ENCODE data around the gene UVSSA.
"Not testable (repeated sequence)": the region's sequence is repeated elsewhere in the genome, so short reads cannot be mapped to it uniquely, and the experiment has no call there.

UVSSA gene

GRCh38 chr4:1331591-1332353 is 15.2 kb upstream of the UVSSA start:
- DNase-seq: no peak

DNA sequence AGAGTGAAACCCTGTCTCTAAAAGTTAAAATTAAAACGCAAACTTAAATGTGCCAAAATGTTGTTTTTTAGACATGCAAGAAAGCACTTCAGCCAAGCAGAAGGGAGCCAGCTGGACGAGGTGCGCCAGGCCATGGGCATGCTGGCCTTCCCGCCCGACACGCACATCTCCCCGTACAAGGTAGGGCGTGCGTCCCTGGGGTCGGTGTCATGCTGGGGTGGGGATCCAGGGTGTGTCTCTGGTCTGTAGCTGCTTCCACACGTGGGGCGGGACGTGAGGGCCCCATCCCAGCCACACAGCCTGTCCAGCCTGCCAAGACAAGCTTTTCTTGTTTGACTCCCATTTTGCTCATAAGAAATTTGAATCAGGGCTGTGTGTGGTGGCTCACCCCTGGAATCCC is 14.3 kb upstream of the UVSSA start:
- no peak for DNase-seq

- no peak for DNase-seq
Observed at GRCh38 chr4:1333256-1333655, 13.8 kb upstream of the UVSSA start.

- DNase-seq: not testable (repeated sequence)
Observed at GRCh38 chr4:1333851-1334578, 13.0 kb upstream of the UVSSA start.

- no peak for DNase-seq
Observed at GRCh38 chr4:1334579-1334895, 12.5 kb upstream of the UVSSA start.

- not testable (repeated sequence) for DNase-seq
Observed at GRCh38 chr4:1335193-1335883, 11.7 kb upstream of the UVSSA start.

DNA sequence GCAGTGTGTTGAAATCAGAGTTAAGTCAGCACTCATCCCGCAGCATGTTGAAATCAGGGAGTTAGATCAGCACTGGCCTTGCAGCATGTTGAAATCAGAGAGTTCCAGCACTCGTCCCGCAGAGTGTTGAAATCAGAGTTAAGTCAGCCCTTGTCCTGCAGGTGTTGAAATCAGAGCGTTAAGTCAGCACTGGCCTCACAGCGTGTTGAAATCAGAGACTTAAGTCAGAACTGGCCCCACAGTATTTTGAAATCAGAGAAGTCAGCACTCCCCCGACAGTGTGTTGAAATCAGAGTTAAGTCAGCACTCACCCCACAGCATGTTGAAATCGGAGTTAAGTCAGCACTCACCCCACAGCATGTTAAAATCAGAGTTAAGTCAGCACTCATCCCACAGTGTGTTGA is 10.9 kb upstream of the UVSSA start:
- no peak for DNase-seq

- peak in 1 of 4 experiments; percentile 43 for DNase-seq
Observed at GRCh38 chr4:1337376-1337831, 9.6 kb upstream of the UVSSA start.

DNA sequence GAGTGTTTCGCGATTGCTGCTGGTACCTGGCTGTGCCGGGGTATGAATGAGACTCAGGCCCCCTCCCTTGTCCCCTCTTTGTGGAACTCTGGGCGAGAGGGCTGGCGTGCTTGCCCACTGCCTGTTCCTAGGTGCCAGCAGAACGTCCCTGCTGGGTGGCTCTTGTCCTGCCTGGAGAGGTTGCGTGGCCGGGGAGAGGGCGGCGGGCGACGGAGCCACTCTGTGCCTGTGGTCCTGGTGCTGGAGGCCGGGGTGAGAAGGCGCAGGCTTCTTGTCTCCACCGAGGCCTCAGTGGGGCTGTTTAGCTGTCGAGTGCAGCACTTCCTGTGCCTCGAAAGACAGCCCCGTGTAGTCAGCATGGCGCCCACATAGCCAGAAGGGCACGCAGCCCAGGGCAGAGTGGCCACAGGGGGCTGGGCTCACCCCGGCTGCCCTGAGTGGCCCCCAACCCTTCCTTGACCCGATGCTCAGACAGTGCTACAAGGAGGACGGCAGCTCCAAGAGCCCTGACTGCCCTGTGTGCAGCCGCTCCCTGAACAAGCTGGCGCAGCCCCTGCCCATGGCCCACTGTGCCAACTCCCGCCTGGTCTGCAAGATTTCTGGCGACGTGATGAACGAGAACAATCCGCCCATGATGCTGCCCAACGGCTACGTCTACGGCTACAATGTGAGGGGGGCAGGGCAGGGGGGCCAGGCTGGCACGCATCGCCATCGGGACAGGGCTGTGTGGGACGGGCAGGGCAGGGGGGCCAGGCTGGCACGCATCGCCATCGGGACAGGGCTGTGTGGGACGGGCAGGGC is 8.9 kb upstream of the UVSSA start:
- no peak for DNase-seq

GRCh38 chr4:1338752-1339414 is 8.1 kb upstream of the UVSSA start:
- DNase-seq: no peak

- DNase-seq: no peak
Observed at GRCh38 chr4:1339489-1339888, 7.5 kb upstream of the UVSSA start.

DNA sequence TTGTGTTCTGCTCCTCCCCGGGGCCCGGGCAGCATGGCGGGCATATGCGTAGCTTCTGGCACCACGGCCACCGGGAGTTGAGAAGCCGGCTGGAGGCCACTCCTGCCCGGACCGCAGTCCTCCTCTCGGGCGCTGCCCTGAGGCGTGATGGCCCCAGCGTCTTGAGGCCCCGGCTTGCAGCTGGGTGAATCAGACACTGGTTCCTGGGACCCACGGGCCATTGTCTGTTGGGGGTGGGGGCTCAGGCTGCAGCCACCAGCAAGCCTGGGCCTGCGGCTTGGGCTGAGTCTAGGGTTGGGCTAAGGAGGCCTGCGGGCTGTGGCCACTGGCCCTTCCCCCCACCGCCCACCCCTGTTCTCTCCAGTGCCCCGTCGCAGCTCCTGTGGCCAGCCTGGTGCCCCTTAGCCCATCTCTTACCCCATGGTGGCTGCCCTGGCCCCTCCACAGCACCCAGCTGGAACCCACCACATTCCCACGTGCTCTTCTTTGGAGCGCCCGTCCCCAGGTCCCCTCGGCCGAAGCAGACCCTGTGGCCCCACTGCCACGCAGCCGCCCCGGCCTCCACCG is 6.7 kb upstream of the UVSSA start:
- no peak for DNase-seq

GRCh38 chr4:1340861-1341260 is 6.1 kb upstream of the UVSSA start:
- no peak for DNase-seq

DNA sequence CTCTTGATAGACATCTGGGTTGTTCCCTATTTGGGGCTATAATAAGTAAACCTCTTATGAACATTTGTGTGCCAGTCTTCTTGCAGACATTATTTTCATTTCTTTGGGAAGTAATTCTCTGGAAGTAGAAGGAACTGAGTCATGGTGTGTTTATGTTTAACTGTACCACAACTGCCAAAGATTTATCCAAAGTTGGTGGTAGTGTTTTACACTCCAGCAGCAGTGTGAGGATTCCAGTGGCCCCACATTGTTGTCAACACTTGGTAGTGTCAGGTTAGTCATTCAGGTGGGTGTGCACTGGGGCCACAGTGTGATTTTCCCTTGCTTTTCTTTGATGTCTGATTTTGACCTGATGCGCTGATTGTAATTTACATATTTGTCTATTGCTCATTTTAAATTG is 5.0 kb upstream of the UVSSA start:
- no peak for DNase-seq

DNA sequence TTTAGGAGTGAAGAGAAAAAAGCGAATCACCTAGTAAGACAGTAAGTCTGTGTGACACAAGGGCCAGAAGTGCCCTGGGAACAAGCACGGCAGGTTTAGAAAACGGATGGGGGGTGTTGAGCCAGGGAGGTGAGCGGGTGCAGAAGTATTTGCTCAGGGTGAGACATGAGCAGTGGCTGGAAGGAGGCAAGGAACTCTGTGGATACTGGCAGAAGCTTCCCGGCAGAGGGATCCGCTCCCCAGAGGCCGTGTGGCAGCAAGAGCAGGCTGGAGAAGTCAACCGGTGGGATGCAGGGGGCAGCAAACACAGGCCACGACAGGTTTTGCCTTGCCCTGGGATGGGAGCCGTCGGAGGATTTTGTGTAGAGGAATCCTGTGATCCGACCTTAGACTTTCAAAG is 2.3 kb upstream of the UVSSA start:
- DNase-seq: no peak

DNA sequence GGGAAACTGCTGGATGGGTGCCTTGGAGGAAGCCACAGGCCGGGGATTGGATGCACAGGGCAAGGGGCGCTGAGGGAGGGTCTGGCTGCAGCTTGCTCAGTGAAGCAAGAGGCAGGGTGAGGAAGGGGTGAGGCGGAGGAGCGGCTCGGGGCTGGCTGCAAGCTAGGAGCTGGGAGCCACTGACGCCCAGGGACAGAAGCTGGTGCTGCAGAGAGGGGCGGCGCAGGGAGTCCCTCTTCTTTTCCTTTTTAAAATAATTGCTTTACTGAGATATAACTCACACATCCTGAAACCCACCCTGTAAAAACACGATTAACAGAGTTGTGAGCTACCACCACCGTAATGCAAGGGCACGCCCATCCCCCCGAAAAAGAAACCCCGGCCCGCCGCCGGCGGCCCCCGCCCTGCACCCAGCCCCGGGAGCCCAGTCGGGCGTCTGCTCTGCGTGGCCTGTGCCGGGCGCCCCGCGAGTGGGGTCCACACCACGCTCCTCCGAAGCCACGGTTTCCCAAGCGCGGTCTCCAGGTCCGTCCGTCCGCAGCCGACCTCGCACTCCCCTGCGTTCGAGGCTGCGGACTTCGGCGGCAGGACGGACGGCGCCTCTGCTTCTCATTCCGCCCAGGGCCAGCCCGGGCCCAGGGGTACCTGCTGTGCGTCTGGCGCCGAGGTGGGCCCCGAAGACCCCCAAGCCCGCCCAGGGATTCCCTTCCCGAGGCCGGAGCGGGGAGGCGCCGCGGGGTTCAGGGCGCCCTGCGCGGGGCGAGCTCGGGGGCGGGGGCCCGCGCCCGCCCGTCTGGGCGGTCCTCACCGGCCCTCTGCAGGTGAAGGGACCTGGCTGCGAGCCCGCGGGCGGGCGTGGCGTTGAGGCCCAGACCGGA is 866 bp upstream of the UVSSA start:
- DNase-seq: peak in 3 of 4 experiments; percentile 17 to 58 (median 49)

DNA sequence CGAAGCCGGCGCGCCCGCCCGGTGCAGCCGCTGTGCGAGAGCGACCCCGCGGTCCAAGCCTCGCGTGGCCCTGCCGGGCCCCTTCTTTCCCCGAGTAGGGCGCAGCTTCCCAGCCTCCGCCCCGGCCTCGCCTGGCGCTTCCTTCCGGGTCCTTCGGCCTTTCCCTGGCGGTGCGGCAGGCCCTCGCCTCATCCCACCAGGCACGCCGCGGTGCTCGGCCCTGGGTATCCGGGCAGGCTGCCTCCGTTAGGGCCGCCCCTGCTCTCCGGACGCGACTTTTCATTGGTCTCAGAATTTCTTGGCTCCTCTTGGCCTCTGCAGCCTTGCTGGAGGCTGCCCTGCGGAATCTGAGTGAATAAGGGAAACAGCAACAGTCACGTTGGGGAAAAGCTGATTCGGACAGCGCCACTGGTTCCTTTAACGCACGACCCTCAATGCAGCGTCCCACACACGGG is 429 bp downstream of the UVSSA start:
- DNase-seq: peak in 1 of 4 experiments; percentile 41

DNA sequence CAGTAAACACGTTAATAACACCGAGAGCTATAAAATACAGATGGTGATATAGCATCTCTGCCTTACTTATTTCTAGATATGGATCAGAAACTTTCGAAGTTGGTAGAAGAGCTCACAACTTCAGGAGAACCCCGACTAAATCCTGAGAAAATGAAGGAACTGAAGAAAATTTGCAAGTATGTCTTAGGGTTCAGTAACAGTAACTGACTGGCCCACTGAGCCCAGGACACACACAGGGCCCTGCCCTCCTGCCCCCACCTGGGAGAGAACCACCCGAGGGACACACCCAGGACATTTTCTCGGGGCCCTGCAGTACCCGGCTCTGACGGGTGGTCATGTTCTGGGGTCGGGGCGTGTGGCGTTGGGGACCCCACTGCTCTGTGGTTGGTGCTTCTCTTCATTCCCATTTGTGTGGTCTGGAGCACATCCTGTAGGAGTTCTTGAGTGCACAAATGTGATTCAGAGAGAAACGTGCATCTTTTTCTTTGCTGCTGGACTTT is 1.1 kb downstream of the UVSSA start:
- DNase-seq: no peak

- no peak for DNase-seq
Observed at GRCh38 chr4:1348746-1349145, 1.7 kb downstream of the UVSSA start.

- no peak for DNase-seq
Observed at GRCh38 chr4:1349359-1350168, 2.6 kb downstream of the UVSSA start.

All from activated naive CD4-positive, alpha-beta T cell (primary cell).